ENCODE data around the gene SLC16A1.

Gene SLC16A1

DNA sequence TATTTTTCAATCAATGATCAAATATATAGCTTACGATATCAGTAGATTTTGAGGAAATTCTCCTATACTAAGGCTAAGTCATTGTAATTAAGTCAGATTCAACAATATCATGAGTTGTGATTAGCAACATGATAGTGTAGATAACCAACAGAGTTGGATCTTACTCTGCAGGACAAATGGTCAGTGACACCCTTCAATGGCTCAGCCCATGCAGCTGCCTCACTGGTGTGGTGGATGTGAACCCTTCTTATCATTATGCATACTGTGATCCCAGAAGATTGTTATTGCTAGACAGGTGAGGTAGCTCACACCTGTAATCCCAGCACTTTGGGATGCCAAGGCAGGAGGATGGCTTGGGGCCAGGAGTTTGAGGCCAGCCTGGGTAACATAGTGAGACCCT lies 5.6 kb downstream of the SLC16A1 start:
- Histone ChIP-seq H3K4me2 (ENCODE audit: low read depth, low read length, poor library complexity, severe bottlenecking) (peak overlapping the region; percentile 5), H3K9ac (ENCODE audit: low read length) (no peak overlapping the region), H3K36me3 (ENCODE audit: low read length) (peaks cover 6% of the 10 kb centered on the region), H3F3A (ENCODE audit: insufficient read depth) (no peaks in the 10 kb centered on the region), H4K20me1 (ENCODE audit: low read depth, low read length) (peaks cover 25% of the 10 kb centered on the region; the same call in 1 of the 2 replicates), H2AFZ (ENCODE audit: low read depth, low read length, severe bottlenecking) (no peak overlapping the region), H3K9me2 (replicated peaks; ENCODE audit: insufficient read depth, low read length) (no peaks in the 10 kb centered on the region), H3K27ac (ENCODE audit: low read depth, low read length) (no peak overlapping the region), H3K27me3 (ENCODE audit: low read length) (no peaks in the 10 kb centered on the region), H3K9me3 (ENCODE audit: insufficient read depth, low read length) (no peaks in the 10 kb centered on the region), H3K4me3 (ENCODE audit: insufficient read depth, low read length, poor library complexity, severe bottlenecking) (no peak overlapping the region), H3K79me2 (ENCODE audit: insufficient read depth, low read length) (peaks cover 99% of the 10 kb centered on the region)
- TF ChIP-seq, protein P1, sequence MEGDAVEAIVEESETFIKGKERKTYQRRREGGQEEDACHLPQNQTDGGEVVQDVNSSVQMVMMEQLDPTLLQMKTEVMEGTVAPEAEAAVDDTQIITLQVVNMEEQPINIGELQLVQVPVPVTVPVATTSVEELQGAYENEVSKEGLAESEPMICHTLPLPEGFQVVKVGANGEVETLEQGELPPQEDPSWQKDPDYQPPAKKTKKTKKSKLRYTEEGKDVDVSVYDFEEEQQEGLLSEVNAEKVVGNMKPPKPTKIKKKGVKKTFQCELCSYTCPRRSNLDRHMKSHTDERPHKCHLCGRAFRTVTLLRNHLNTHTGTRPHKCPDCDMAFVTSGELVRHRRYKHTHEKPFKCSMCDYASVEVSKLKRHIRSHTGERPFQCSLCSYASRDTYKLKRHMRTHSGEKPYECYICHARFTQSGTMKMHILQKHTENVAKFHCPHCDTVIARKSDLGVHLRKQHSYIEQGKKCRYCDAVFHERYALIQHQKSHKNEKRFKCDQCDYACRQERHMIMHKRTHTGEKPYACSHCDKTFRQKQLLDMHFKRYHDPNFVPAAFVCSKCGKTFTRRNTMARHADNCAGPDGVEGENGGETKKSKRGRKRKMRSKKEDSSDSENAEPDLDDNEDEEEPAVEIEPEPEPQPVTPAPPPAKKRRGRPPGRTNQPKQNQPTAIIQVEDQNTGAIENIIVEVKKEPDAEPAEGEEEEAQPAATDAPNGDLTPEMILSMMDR (IDR thresholded peaks at IDR 0.05; ENCODE audit: insufficient read depth, low read length, poor library complexity, severe bottlenecking): no peak
- TF ChIP-seq EZH2phosphoT487 (conservative IDR thresholded peaks at IDR 0.05; ENCODE audit: low read length): no peak

DNA sequence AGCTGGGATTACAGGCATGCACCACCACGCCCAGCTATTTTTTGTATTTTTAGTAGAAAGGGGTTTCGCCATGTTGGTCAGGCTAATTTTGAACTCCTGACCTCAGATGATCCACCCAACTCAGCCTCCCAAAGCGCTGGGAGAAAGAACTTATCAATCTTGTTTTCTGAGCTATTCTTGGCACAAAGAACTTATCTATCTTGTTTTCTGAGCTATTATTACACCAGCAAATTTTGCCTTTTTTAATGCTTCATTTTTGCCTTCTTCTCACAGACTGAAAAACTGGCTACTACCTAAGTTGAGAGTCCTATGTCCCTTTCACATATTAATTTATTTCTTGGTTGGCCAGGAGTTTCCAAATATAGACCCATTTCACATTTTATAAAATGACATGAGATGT lies 9.3 kb downstream of the SLC16A1 start:
- no peaks in the 10 kb centered on the region for H3K9me2 ChIP-seq (replicated peaks; ENCODE audit: insufficient read depth, low read length)
- H3K4me3 ChIP-seq (ENCODE audit: insufficient read depth, low read length, poor library complexity, severe bottlenecking): no peak overlapping the region
- no peaks in the 10 kb centered on the region for H3F3A ChIP-seq (ENCODE audit: insufficient read depth)
- H3K4me2 ChIP-seq (ENCODE audit: low read depth, low read length, poor library complexity, severe bottlenecking): no peak overlapping the region
- no peak overlapping the region for H3K27ac ChIP-seq (ENCODE audit: low read depth, low read length)
- H3K36me3 ChIP-seq (ENCODE audit: low read length): no peaks in the 10 kb centered on the region; the same call in 1 of the 2 replicates
- H3K79me2 ChIP-seq (ENCODE audit: insufficient read depth, low read length): peaks cover 99% of the 10 kb centered on the region
- no peak overlapping the region for H2AFZ ChIP-seq (ENCODE audit: low read depth, low read length, severe bottlenecking)
- TF ChIP-seq, protein P1 (IDR thresholded peaks at IDR 0.05; ENCODE audit: insufficient read depth, low read length, poor library complexity, severe bottlenecking): no peak
- TF ChIP-seq EZH2phosphoT487 (conservative IDR thresholded peaks at IDR 0.05; ENCODE audit: low read length): no peak
- H4K20me1 ChIP-seq (ENCODE audit: low read depth, low read length): 0 out of 2 replicates have a peak, but pooled peaks cover 13% of the 10 kb centered on the region
- no peaks in the 10 kb centered on the region for H3K27me3 ChIP-seq (ENCODE audit: low read length)
- H3K9me3 ChIP-seq (ENCODE audit: insufficient read depth, low read length): no peaks in the 10 kb centered on the region
- H3K9ac ChIP-seq (ENCODE audit: low read length): no peak overlapping the region

DNA sequence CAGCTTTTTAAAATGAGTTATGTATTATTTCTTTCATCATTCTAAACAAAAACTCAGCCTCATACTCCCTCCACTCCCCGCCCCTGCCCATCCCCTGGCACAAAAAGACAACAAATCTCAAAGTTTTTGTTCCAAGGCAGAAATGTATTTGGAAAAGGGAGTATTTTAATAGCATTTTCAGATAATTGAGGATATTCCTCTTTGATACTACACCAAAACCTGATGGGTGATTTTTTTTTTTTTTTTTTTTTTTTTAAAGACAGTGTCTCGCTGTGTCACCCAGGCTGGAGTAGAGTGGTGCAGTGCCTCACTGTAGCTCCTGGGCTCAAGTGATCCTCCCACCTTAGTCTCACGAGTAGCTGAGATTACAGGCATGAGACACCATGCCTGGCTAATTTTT lies 16.2 kb downstream of the SLC16A1 start:
- Histone ChIP-seq H3K9me2 (replicated peaks; ENCODE audit: insufficient read depth, low read length) (no peaks in the 10 kb centered on the region), H3F3A (ENCODE audit: insufficient read depth) (peaks cover 18% of the 10 kb centered on the region; the same call in 1 of the 2 replicates), H3K4me2 (ENCODE audit: low read depth, low read length, poor library complexity, severe bottlenecking) (no peak overlapping the region), H2AFZ (ENCODE audit: low read depth, low read length, severe bottlenecking) (no peak overlapping the region), H3K27me3 (ENCODE audit: low read length) (no peaks in the 10 kb centered on the region), H3K27ac (ENCODE audit: low read depth, low read length) (no peak overlapping the region), H3K79me2 (ENCODE audit: insufficient read depth, low read length) (peaks cover 99% of the 10 kb centered on the region), H3K9ac (ENCODE audit: low read length) (no peak overlapping the region), H3K36me3 (ENCODE audit: low read length) (no peaks in the 10 kb centered on the region; the same call in 1 of the 2 replicates), H4K20me1 (ENCODE audit: low read depth, low read length) (no peaks in the 10 kb centered on the region), H3K9me3 (ENCODE audit: insufficient read depth, low read length) (no peaks in the 10 kb centered on the region), H3K4me3 (ENCODE audit: insufficient read depth, low read length, poor library complexity, severe bottlenecking) (no peak overlapping the region)
- no peak for TF ChIP-seq EZH2phosphoT487 (conservative IDR thresholded peaks at IDR 0.05; ENCODE audit: low read length)
- TF ChIP-seq, protein P1 (IDR thresholded peaks at IDR 0.05; ENCODE audit: insufficient read depth, low read length, poor library complexity, severe bottlenecking): no peak
